GM12865 (cell line): ENCODE data around the gene JCAD.

Source experiments
- DNase-seq: peaks from one replicate; pipeline ENCODE4 v3.0.0; 2010; ENCODE audit warnings: low read depth
- H3K4me3 ChIP-seq: 2 replicates; pipeline ENCODE4 v1.5.1; 2011; ENCODE audit warnings: mild to moderate bottlenecking, low read depth, low read length, control low read depth
- TF ChIP-seq, protein P1 (sequence below): IDR thresholded peaks from 2 replicates; pipeline ENCODE4 v1.5.1; 2011; ENCODE audit warnings: low read length, control low read depth, low read depth, inconsistent platforms; ENCODE audit not compliant: insufficient read depth; ENCODE audit errors: missing control alignments

The JCAD gene

DNA sequence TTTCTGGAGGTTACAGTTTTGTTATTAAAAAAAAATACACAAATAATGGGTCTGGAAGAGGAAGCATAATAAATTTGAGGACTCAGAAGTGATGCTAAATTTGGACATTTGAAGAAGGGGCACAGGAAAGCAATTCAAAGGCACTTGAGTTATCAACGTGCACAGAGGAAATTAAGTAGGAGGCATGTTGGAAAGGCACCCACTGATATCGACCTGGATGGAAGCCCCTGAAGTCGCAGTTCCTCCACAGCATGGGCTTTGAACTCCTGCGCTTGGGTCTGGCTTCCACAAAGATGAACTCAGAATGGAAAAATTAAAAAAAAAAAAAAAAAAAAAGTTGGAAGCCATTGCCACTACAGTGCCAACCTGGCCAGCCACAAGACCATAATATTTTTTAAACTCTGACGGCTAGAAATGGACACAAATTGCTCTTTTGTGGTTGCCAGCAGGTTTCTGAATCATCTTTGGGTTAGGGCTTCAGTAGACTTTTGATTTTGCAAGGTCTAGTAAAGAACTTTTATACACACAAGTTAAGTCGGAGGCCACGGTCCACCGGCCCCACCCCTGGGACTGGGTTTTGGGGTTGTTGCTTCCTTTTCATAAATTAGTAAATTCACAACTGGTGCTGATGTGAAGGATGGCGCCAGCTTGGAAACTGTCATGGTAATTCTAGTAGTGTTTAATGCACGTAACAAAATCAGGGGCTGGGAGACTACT, 21.6 kb downstream of the JCAD start:
- DNase-seq = no peak
- TF ChIP-seq, protein P1, sequence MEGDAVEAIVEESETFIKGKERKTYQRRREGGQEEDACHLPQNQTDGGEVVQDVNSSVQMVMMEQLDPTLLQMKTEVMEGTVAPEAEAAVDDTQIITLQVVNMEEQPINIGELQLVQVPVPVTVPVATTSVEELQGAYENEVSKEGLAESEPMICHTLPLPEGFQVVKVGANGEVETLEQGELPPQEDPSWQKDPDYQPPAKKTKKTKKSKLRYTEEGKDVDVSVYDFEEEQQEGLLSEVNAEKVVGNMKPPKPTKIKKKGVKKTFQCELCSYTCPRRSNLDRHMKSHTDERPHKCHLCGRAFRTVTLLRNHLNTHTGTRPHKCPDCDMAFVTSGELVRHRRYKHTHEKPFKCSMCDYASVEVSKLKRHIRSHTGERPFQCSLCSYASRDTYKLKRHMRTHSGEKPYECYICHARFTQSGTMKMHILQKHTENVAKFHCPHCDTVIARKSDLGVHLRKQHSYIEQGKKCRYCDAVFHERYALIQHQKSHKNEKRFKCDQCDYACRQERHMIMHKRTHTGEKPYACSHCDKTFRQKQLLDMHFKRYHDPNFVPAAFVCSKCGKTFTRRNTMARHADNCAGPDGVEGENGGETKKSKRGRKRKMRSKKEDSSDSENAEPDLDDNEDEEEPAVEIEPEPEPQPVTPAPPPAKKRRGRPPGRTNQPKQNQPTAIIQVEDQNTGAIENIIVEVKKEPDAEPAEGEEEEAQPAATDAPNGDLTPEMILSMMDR = no peak
- no peak overlapping the region for H3K4me3 ChIP-seq

DNA sequence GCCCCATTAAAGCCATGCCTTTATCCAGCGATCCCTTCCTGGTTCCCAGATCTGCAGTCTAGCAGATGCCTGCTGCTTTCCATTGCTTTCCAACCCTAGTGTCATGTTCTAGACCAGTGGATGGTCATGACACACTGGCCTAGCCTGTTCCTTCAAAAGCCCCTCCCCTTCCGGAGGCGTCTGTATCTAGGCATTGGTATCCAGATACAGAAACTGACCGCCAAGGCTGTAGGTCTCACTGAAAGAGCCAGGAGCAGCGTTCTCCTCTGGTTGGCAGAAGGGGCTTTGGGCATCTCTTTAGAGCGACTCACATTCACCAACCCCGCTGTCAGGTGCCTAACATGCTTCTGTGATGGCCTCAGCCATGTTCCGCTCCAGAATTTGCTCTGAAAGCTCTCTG, 22.6 kb downstream of the JCAD start:
- TF ChIP-seq, protein P1 = no peak
- DNase-seq = no peak
- H3K4me3 ChIP-seq = no peak overlapping the region

DNA sequence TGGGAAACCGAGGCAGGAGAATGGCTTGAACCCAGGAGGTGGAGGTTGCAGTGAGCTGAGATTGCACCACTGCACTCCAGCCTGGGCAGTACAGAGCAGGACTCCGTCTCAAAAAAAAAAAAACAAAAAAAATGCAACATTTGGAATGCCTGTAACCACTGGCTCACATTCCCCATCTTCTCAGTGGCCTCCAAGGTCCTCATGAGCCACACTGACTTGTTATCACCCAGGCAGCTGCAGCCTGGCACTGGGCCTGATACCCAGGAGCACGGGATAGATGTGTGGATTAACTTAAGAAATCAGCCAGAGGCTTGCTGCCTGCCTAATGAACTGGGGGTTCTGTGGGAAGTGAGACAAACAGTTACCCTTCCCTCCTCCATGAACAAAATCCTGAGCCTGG, 23.0 kb downstream of the JCAD start:
- TF ChIP-seq, protein P1 = no peak
- DNase-seq = no peak
- no peak overlapping the region for H3K4me3 ChIP-seq

DNA sequence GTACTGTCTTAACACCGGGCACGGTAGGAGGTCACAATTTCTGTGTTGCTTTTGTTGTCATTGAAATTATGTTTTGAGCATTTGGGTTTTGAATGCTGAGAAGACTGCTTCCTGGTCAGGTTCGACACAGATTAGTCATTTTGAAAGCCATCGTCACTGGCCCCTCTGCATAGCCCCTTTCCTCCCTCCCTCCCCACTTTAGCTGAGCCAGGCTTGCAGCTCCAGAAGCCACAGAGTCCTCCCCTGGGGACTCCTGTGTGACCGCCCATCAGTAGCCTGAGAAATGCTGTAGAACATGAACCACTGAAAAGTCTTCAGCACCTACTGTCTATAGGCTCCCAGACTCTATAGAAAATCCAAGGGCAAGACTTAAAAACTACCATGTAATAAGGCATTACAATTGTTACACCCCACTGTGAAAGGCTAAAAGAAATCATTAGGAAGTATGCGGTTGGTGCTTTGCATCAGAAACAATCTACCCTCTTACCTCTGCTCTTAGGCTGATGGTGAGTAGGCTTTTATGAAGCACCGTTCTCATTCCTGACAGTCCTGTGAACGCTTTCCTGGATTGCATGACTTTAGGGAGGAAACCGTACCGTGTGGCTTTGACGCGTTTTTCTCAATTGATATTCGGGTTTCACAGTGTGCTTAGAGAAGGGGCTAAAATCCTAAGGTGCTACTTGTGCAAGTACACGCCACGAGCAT, 24.8 kb downstream of the JCAD start:
- H3K4me3 ChIP-seq = no peak overlapping the region
- peak; percentile 53 for DNase-seq
- TF ChIP-seq, protein P1 = no peak

DNA sequence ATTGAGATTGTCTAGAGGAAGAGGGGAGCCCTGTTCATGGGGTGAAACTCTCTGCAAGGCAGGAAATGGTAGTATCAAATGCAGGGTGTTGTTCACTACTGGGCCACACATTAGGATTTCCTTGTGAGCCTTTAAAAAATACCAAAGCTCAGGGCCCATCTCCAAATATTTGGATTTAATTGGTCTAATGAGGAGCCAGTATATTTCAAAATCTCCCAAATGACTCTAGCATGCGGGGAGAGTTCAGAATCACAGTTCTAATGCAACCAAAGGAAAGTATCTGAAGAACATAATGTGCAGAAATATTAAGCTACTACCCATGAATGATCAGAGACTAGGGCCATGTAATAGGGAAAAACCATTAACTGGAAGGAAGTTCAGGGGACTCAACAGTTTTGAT, 27.3 kb downstream of the JCAD start:
- DNase-seq = no peak
- H3K4me3 ChIP-seq = no peak overlapping the region
- TF ChIP-seq, protein P1 = no peak

DNA sequence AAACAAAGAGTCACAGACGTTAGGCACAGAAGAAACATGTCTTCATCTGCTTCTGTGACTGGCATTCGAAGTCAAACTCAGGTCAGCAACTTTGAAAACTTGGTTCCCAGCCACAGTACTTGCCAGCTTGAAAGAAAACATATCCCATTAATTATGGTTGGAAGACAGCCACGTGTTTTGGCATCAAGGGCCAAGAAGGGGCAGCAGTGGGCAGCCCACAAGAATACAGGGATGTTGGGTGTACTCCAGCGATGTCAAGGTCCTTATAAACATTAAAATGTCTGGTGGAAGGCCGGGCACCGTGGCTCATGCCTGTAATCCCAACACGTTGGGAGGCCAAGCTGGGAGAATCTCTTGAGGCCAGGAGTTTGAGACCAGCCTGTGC, 29.5 kb downstream of the JCAD start:
- TF ChIP-seq, protein P1 = no peak
- no peak overlapping the region for H3K4me3 ChIP-seq
- DNase-seq = no peak
